ENCODE measurements around the gene SEC14L2. TPM values are rescaled to one million over a fixed set of nuclear protein-coding genes. Genes with fewer than 3 reads are reported as not detected.

The SEC14L2 gene
- total and polyA plus RNA-seq, 2 donors (not counting 3 experiments of a cell fraction or from before 2014, with no cell fraction given): 22.5 to 28.8 TPM

GRCh38 chr22:30439226-30439625 lies 42.4 kb downstream of the SEC14L2 start:
- intact Hi-C loops (cut with micrococcal nuclease): no loop called here
- FAIRE-seq: no peak
- dilution Hi-C loops (cut with MboI; ENCODE audit: extremely low pct_ligation_motif_present, low sequenced_read_pairs): no loop called here

DNA sequence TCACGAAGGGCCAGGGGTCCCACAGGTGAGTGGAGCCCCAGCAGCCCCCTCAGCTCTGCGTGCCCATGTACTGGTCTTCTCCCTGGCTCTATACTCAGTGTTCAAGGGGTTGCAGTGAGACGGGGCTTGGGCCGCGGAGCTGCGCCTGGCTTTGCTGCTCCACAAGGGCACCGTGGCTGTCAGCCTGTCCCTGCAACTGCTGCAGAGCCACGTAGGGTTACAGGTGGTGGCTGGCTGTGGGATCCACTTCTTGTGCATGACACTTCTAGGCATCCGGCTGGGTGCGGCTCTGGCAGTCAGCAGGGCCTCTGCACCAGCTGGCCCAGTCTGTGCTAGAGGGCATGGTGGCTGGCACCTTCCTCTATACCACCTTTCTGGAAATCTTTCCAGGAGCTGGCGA lies 43.0 kb downstream of the SEC14L2 start:
- no peak overlapping the region for H2AFZ ChIP-seq (ENCODE audit: low read depth, low read length)
- BruUV-seq (replicated peaks): no TSS peak
- H3K27me3 ChIP-seq (ENCODE audit: control insufficient read depth in 2 of 2, insufficient read depth in 2 of 2, low read length in 2 of 2): no peaks in the 10 kb centered on the region
- DNase-seq (ENCODE audit: low read depth, low spot score) (no peak), FAIRE-seq (no peak)
- no peak overlapping the region for H3K27ac ChIP-seq (ENCODE audit: insufficient read depth, low read depth, low read length)
- peaks cover 10% of the 10 kb centered on the region for H3K4me1 ChIP-seq (ENCODE audit: control insufficient read depth, extremely low read depth, insufficient read depth, low read length)
- H3K79me2 ChIP-seq (ENCODE audit: control insufficient read depth, insufficient read depth, low read length): no peaks in the 10 kb centered on the region
- H4K20me1 ChIP-seq (replicated peaks; ENCODE audit: control insufficient read depth, extremely low read depth, insufficient read depth, low read length): no peaks in the 10 kb centered on the region
- no peaks in the 10 kb centered on the region for H3K36me3 ChIP-seq (ENCODE audit: control insufficient read depth in 2 of 2, extremely low read depth in 1 of 2, insufficient read depth in 2 of 2, low read length in 2 of 2)
- no peak overlapping the region for H3K4me3 ChIP-seq (replicated peaks in 1 of 3; ENCODE audit: insufficient read depth in 1 of 3, low read depth in 1 of 3, low read length in 3 of 3)
- no peak overlapping the region for H3K4me2 ChIP-seq (ENCODE audit: insufficient read depth, low read length)
- TF ChIP-seq, protein P1, sequence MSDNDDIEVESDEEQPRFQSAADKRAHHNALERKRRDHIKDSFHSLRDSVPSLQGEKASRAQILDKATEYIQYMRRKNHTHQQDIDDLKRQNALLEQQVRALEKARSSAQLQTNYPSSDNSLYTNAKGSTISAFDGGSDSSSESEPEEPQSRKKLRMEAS (IDR thresholded peaks at IDR 0.05; ENCODE audit: insufficient read depth, insufficient read length): no peak
- TF ChIP-seq FOS (IDR thresholded peaks at IDR 0.05; ENCODE audit: borderline replicate concordance, insufficient read depth, low read length): no peak
- TF ChIP-seq JUN (IDR thresholded peaks at IDR 0.05; ENCODE audit: borderline replicate concordance, insufficient read depth, insufficient read length, low read depth): no peak
- no peak for TF ChIP-seq GATA2 (IDR thresholded peaks at IDR 0.05; ENCODE audit: insufficient read depth, insufficient read length, low read depth, low read length)
- TF ChIP-seq POLR2AphosphoS5 (IDR thresholded peaks at IDR 0.05; ENCODE audit: insufficient read depth, low read depth, low read length): no peak
- TF ChIP-seq EZH2 (IDR thresholded peaks at IDR 0.05; ENCODE audit: borderline replicate concordance, low read depth, low read length, severe bottlenecking): no peak
- TF ChIP-seq MYC (IDR thresholded peaks at IDR 0.05; ENCODE audit: low read depth, low read length): no peak
- no peak for TF ChIP-seq POLR2A (IDR thresholded peaks at IDR 0.05; ENCODE audit: low read depth, low read length)
- TF ChIP-seq, protein P2, sequence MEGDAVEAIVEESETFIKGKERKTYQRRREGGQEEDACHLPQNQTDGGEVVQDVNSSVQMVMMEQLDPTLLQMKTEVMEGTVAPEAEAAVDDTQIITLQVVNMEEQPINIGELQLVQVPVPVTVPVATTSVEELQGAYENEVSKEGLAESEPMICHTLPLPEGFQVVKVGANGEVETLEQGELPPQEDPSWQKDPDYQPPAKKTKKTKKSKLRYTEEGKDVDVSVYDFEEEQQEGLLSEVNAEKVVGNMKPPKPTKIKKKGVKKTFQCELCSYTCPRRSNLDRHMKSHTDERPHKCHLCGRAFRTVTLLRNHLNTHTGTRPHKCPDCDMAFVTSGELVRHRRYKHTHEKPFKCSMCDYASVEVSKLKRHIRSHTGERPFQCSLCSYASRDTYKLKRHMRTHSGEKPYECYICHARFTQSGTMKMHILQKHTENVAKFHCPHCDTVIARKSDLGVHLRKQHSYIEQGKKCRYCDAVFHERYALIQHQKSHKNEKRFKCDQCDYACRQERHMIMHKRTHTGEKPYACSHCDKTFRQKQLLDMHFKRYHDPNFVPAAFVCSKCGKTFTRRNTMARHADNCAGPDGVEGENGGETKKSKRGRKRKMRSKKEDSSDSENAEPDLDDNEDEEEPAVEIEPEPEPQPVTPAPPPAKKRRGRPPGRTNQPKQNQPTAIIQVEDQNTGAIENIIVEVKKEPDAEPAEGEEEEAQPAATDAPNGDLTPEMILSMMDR (IDR thresholded peaks at IDR 0.05; ENCODE audit: extremely low read depth in 1 of 2, insufficient read depth in 1 of 2, low read depth in 1 of 2, low read length in 2 of 2): no peak
- H3K9ac ChIP-seq (replicated peaks; ENCODE audit: extremely low read depth, insufficient read depth, low read length): no peak overlapping the region
- dilution Hi-C loops (cut with MboI; ENCODE audit: extremely low pct_ligation_motif_present, low sequenced_read_pairs): no loop called here
- ChIA-PET POLR2A (interaction anchor here (0.6 kb wide), 2 partner anchors 9 to 39 kb away, joined by 3 to 6 read pairs; no protein-coding TSS in a partner anchor), CTCF (no interaction called here)
- no peaks in the 10 kb centered on the region for H3K9me3 ChIP-seq (replicated peaks; ENCODE audit: control insufficient read depth, insufficient read depth, low read length)
- H3K9me1 ChIP-seq (replicated peaks; ENCODE audit: control insufficient read depth, extremely low read depth, insufficient read depth, low read length): no peaks in the 10 kb centered on the region
- intact Hi-C loops (cut with micrococcal nuclease): no loop called here

More at GRCh38 chr22:30439226-30439625, 42.4 kb downstream of the SEC14L2 start:
- BruUV-seq (replicated peaks): no TSS peak
- Histone ChIP-seq H2AFZ (ENCODE audit: low read depth, low read length) (no peak overlapping the region), H3K27ac (ENCODE audit: insufficient read depth, low read depth, low read length) (no peak overlapping the region), H3K4me3 (replicated peaks in 1 of 3; ENCODE audit: insufficient read depth in 1 of 3, low read depth in 1 of 3, low read length in 3 of 3) (no peak overlapping the region), H3K79me2 (ENCODE audit: control insufficient read depth, insufficient read depth, low read length) (no peaks in the 10 kb centered on the region), H3K4me2 (ENCODE audit: insufficient read depth, low read length) (no peak overlapping the region), H3K36me3 (ENCODE audit: control insufficient read depth in 2 of 2, extremely low read depth in 1 of 2, insufficient read depth in 2 of 2, low read length in 2 of 2) (no peaks in the 10 kb centered on the region), H4K20me1 (replicated peaks; ENCODE audit: control insufficient read depth, extremely low read depth, insufficient read depth, low read length) (no peaks in the 10 kb centered on the region), H3K9me1 (replicated peaks; ENCODE audit: control insufficient read depth, extremely low read depth, insufficient read depth, low read length) (no peaks in the 10 kb centered on the region), H3K27me3 (ENCODE audit: control insufficient read depth in 2 of 2, insufficient read depth in 2 of 2, low read length in 2 of 2) (no peaks in the 10 kb centered on the region), H3K9ac (replicated peaks; ENCODE audit: extremely low read depth, insufficient read depth, low read length) (no peak overlapping the region), H3K9me3 (replicated peaks; ENCODE audit: control insufficient read depth, insufficient read depth, low read length) (no peaks in the 10 kb centered on the region), H3K4me1 (ENCODE audit: control insufficient read depth, extremely low read depth, insufficient read depth, low read length) (peaks cover 10% of the 10 kb centered on the region)
- CTCF ChIA-PET: interaction anchor here (3.9 kb wide), 1 partner anchor 13 kb away, joined by 24 read pairs; the partner anchor contains the start of gene MTFP1
- TF ChIP-seq FOS (IDR thresholded peaks at IDR 0.05; ENCODE audit: borderline replicate concordance, insufficient read depth, low read length): no peak
- DNase-seq (ENCODE audit: low read depth, low spot score): no peak
- POLR2A ChIA-PET: interaction anchor here (0.6 kb wide), 1 partner anchor 39 kb away, joined by 6 read pairs; no protein-coding TSS in a partner anchor

Data from endothelial cell of umbilical vein (primary cell).